AG04450 (cell line): ENCODE data around the gene DGAT2. TPM values are rescaled to one million over a fixed set of nuclear protein-coding genes. Genes with fewer than 3 reads are reported as not detected.

Experiments used
- CTCF ChIA-PET: fragments of 300-600, 350-600 bp; formaldehyde crosslinking; extraction: SDS; loops from one replicate; lab custom pipeline; 2022; ENCODE audit warnings: antibody characterized with exemption, inconsistent platforms; lab: Charles Lee
- POLR2A ChIA-PET: fragments of 350-600 bp; formaldehyde crosslinking; extraction: SDS; loops from one replicate; lab custom pipeline; 2021; ENCODE audit warnings: antibody characterized with exemption, inconsistent platforms; lab: Yijun Ruan, JAX
- DNase-seq: peaks from one replicate; pipeline ENCODE4 v3.0.0-alpha.2; 2011; ENCODE audit warnings: low read depth, low spot score
- H3K27ac ChIP-seq: one replicate; pipeline ENCODE4 v1.5.1; 2012; ENCODE audit warnings: low read depth, low read length, control low read depth
- H3K27me3 ChIP-seq: one replicate; pipeline ENCODE4 v1.6.0; 2012; ENCODE audit warnings: low read length; ENCODE audit not compliant: control insufficient read depth, insufficient read depth
- H3K4me3 ChIP-seq: 2 replicates; pipeline ENCODE4 v1.5.1; 2011; ENCODE audit warnings: mild to moderate bottlenecking, low read depth, low read length, control low read depth
- H3K9me3 ChIP-seq: 2 replicates; pipeline ENCODE4 v1.5.1; 2012; ENCODE audit warnings: low read length; ENCODE audit not compliant: control insufficient read depth, insufficient read depth
- polyA plus RNA-seq: library from polyadenylated mRNA; depleted of rRNA; stranded (reverse); fragments of >200 nt; gene quantifications from 2 replicates; pipeline ENCODE4 v1.2.3, GENCODE V29; 2011
- TF ChIP-seq, protein P1 (sequence below): IDR thresholded peaks from 2 replicates; pipeline ENCODE4 v1.5.1; 2011; ENCODE audit warnings: low read depth, low read length, control low read depth, inconsistent platforms

DGAT2 gene
- polyA plus RNA-seq, 1 experiment, result 0.56 TPM

- TF ChIP-seq, protein P1, sequence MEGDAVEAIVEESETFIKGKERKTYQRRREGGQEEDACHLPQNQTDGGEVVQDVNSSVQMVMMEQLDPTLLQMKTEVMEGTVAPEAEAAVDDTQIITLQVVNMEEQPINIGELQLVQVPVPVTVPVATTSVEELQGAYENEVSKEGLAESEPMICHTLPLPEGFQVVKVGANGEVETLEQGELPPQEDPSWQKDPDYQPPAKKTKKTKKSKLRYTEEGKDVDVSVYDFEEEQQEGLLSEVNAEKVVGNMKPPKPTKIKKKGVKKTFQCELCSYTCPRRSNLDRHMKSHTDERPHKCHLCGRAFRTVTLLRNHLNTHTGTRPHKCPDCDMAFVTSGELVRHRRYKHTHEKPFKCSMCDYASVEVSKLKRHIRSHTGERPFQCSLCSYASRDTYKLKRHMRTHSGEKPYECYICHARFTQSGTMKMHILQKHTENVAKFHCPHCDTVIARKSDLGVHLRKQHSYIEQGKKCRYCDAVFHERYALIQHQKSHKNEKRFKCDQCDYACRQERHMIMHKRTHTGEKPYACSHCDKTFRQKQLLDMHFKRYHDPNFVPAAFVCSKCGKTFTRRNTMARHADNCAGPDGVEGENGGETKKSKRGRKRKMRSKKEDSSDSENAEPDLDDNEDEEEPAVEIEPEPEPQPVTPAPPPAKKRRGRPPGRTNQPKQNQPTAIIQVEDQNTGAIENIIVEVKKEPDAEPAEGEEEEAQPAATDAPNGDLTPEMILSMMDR, result no peak
- CTCF ChIA-PET, result no interaction called here
- DNase-seq, result no peak
- no peaks in the 10 kb centered on the region for H3K9me3 ChIP-seq
- POLR2A ChIA-PET, result no interaction called here
- no peak overlapping the region for H3K27ac ChIP-seq
- H3K27me3 ChIP-seq, result peaks cover 9% of the 10 kb centered on the region
- no peak overlapping the region for H3K4me3 ChIP-seq
Measured at GRCh38 chr11:75809111-75809510, 40.5 kb downstream of the DGAT2 start.

DNA sequence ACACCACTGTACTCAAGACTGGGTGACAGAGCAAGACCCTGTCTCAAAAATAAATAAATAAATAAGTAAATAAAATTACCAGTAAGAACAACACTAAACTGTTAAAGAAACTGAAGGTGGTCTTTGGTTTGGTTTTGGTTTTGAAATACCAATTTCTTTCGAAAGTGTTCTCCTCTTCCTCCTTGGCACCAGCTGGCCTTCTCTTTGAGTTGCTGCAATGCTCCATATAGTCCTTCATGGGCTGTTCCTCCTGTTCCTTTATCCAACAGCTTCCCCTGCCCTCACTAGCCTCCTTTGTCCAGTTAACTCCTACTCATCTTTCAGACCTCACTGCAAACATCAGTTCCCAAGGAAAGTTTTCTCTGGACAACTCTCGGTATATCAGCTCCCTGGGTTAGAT is 41.4 kb downstream of the DGAT2 start:
- ChIA-PET CTCF (no interaction called here), POLR2A (no interaction called here)
- Histone ChIP-seq H3K9me3 (no peaks in the 10 kb centered on the region; the same call in 1 of the 2 replicates), H3K4me3 (no peak overlapping the region), H3K27ac (no peak overlapping the region), H3K27me3 (peaks cover 9% of the 10 kb centered on the region)
- no peak for DNase-seq
- TF ChIP-seq, protein P1, result no peak

DNA sequence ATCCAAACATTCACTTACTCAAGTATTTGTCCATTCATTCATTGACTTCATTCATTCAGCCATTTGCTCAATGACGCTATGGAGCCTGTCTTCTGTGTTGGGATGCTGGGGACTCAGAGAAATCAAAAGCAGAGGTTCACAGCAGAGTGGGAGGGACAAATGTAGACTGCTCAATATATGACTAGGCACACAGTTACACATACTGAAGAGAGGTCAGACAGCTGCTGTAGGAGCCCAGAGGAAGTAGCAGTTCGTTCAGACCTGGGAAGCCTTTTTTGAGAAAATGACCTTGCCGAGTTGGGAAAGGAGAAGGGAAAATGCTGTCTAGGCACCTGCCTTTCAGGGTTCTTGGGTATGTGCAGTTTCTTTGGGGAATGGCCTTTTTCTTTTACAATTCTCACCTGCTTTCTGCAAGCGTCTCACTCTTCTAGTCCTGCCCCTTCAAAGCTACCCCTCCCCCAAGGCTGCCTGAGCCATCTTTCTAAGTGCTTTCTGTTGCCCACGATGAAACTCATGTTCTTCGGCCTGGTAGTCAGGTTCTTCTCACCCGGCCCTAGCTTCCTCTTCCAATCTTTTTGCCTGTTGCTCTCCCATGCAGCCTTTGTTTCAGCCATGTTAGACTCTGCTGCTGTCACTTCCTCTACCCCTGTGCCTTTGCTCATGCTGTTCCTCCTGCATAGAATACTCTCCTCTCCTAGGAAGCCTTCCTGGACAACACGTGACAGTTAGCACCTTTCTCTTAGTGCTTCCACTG is 42.2 kb downstream of the DGAT2 start:
- Histone ChIP-seq H3K27ac (no peak overlapping the region), H3K9me3 (no peaks in the 10 kb centered on the region; the same call in 1 of the 2 replicates), H3K27me3 (peaks cover 7% of the 10 kb centered on the region), H3K4me3 (no peak overlapping the region)
- POLR2A ChIA-PET, result no interaction called here
- CTCF ChIA-PET, result no interaction called here
- DNase-seq, result no peak
- TF ChIP-seq, protein P1, result no peak

GRCh38 chr11:75811485-75811884 is 42.9 kb downstream of the DGAT2 start:
- peaks cover 7% of the 10 kb centered on the region for H3K27me3 ChIP-seq
- no peak overlapping the region for H3K27ac ChIP-seq
- ChIA-PET POLR2A (no interaction called here), CTCF (interaction anchor here (1.1 to 2.5 kb wide), 3 partner anchors 9 to 106 kb away, joined by 3 to 11 read pairs (median 3); no protein-coding TSS in a partner anchor)
- H3K4me3 ChIP-seq, result no peak overlapping the region
- TF ChIP-seq, protein P1, result no peak
- DNase-seq, result no peak
- H3K9me3 ChIP-seq, result no peaks in the 10 kb centered on the region; the same call in 1 of the 2 replicates

GRCh38 chr11:75812542-75813040 is 44.0 kb downstream of the DGAT2 start:
- H3K4me3 ChIP-seq, result no peak overlapping the region
- POLR2A ChIA-PET, result no interaction called here
- H3K27me3 ChIP-seq, result peaks cover 7% of the 10 kb centered on the region
- no peaks in the 10 kb centered on the region; the same call in 1 of the 2 replicates for H3K9me3 ChIP-seq
- CTCF ChIA-PET, result interaction anchor here (0.8 to 2.5 kb wide), 3 partner anchors 55 to 506 kb away, joined by 3 to 11 read pairs (median 3); no protein-coding TSS in a partner anchor
- no peak for DNase-seq
- TF ChIP-seq, protein P1, result no peak
- no peak overlapping the region for H3K27ac ChIP-seq
